ENCODE measurements around the gene BAIAP3.
"Not testable (repeated sequence)": the region's sequence is repeated elsewhere in the genome, so short reads cannot be mapped to it uniquely, and the experiment has no call there.

Gene BAIAP3

GRCh38 chr16:1326946-1327618 is 6.4 kb upstream of the BAIAP3 start:
- H3K36me3 Mint-ChIP-seq (ENCODE audit: low read depth) = peaks cover 13% of the 10 kb centered on the region
- no peak overlapping the region for H3K4me3 Mint-ChIP-seq
- H3K27me3 Mint-ChIP-seq (ENCODE audit: low read depth, poor library complexity) = peaks cover 18% of the 10 kb centered on the region

GRCh38 chr16:1327619-1327947 is 5.9 kb upstream of the BAIAP3 start:
- TF ChIP-seq CTCF (IDR thresholded peaks at IDR 0.05) = no peak
- H3K4me3 Mint-ChIP-seq = no peak overlapping the region
- H3K36me3 Mint-ChIP-seq (ENCODE audit: low read depth) = peaks cover 13% of the 10 kb centered on the region

More at GRCh38 chr16:1326946-1327618, 6.4 kb upstream of the BAIAP3 start:
- Mint-ChIP-seq H3K9me3 (no peaks in the 10 kb centered on the region), H3K4me1 (peaks cover 12% of the 10 kb centered on the region), H3K27ac (peak overlapping the region; percentile 88)
- no peak for DNase-seq
- TF ChIP-seq CTCF (IDR thresholded peaks at IDR 0.05) = no peak

GRCh38 chr16:1328136-1328535 is 5.3 kb upstream of the BAIAP3 start:
- Mint-ChIP-seq H3K36me3 (ENCODE audit: low read depth) (peaks cover 13% of the 10 kb centered on the region), H3K27me3 (ENCODE audit: low read depth, poor library complexity) (peaks cover 26% of the 10 kb centered on the region), H3K4me1 (peaks cover 12% of the 10 kb centered on the region)
- not testable (repeated sequence) for H3K9me3 Mint-ChIP-seq, H3K27ac Mint-ChIP-seq, DNase-seq, H3K4me3 Mint-ChIP-seq

More at GRCh38 chr16:1327619-1327947, 5.9 kb upstream of the BAIAP3 start:
- no peaks in the 10 kb centered on the region for H3K9me3 Mint-ChIP-seq
- H3K27ac Mint-ChIP-seq = no peak overlapping the region
- H3K27me3 Mint-ChIP-seq (ENCODE audit: low read depth, poor library complexity) = peaks cover 23% of the 10 kb centered on the region
- peaks cover 12% of the 10 kb centered on the region for H3K4me1 Mint-ChIP-seq
- DNase-seq = no peak

- not testable (repeated sequence) for DNase-seq; H3K9me3 Mint-ChIP-seq; H3K4me3 Mint-ChIP-seq; H3K27ac Mint-ChIP-seq; H3K36me3 Mint-ChIP-seq (ENCODE audit: low read depth)
- peaks cover 26% of the 10 kb centered on the region for H3K27me3 Mint-ChIP-seq (ENCODE audit: low read depth, poor library complexity)
- H3K4me1 Mint-ChIP-seq = peaks cover 12% of the 10 kb centered on the region
These were observed 4.5 kb upstream of the BAIAP3 start for GRCh38 chr16:1328961-1329360.

- Mint-ChIP-seq H3K4me3 (no peak overlapping the region), H3K27me3 (ENCODE audit: low read depth, poor library complexity) (peaks cover 40% of the 10 kb centered on the region), H3K4me1 (peaks cover 12% of the 10 kb centered on the region), H3K9me3 (no peaks in the 10 kb centered on the region), H3K27ac (no peak overlapping the region), H3K36me3 (ENCODE audit: low read depth) (no peaks in the 10 kb centered on the region)
- no peak for DNase-seq
- peak; percentile 50 for TF ChIP-seq CTCF (IDR thresholded peaks at IDR 0.05)
These were observed 3.1 kb upstream of the BAIAP3 start for GRCh38 chr16:1330260-1330914.

- Mint-ChIP-seq H3K36me3 (ENCODE audit: low read depth) (no peaks in the 10 kb centered on the region), H3K4me1 (peaks cover 12% of the 10 kb centered on the region), H3K9me3 (no peaks in the 10 kb centered on the region), H3K27me3 (ENCODE audit: low read depth, poor library complexity) (peaks cover 48% of the 10 kb centered on the region), H3K27ac (no peak overlapping the region), H3K4me3 (peak overlapping the region; percentile 58)
- no peak for TF ChIP-seq CTCF (IDR thresholded peaks at IDR 0.05)
- no peak for DNase-seq
These were observed 2.3 kb upstream of the BAIAP3 start for GRCh38 chr16:1330931-1331711.
